Spleen (tissue), 11 donors: ENCODE data around the gene SCFD2. TPM values are rescaled to one million over a fixed set of nuclear protein-coding genes. Genes with fewer than 3 reads are reported as not detected.

Experiments used
- DNase-seq: peaks from one replicate; pipeline ENCODE4 v3.0.0-alpha.2; 2020
- H3K27ac ChIP-seq, 8 donors: fragments of 200-600 bp; sonication (generic) in 7 of 8; 1 replicate in 4 of 8; 2 replicates in 4 of 8; pipeline versions ENCODE4 v1.5.0 to v1.8.0; 2016 to 2021; ENCODE audit warnings: inconsistent platforms in 4 of 8, mild to moderate bottlenecking in 4 of 8, moderate library complexity in 1 of 8
- H3K27me3 ChIP-seq, 7 donors: fragments of 200-600 bp; sonication (generic) in 6 of 7; replicated peaks in 1 of 7; 1 replicate in 4 of 7; 2 replicates in 3 of 7; pipeline versions ENCODE4 v1.5.0 to v1.8.0; 2016 to 2021; ENCODE audit warnings: inconsistent platforms in 3 of 7, mild to moderate bottlenecking in 1 of 7
- H3K36me3 ChIP-seq, 6 donors: fragments of 200-600 bp; sonication (generic) in 5 of 6; 1 replicate in 4 of 6; 2 replicates in 2 of 6; pipeline versions ENCODE4 v1.5.0 to v1.8.0; 2016 to 2021; ENCODE audit warnings: inconsistent platforms in 2 of 6
- H3K4me1 ChIP-seq, 6 donors: fragments of 200-600 bp; sonication (generic) in 5 of 6; 1 replicate in 3 of 6; 2 replicates in 3 of 6; pipeline versions ENCODE4 v1.5.0 to v1.8.0; 2016 to 2021; ENCODE audit warnings: inconsistent platforms in 3 of 6
- H3K4me3 ChIP-seq, 8 donors: fragments of 200-600 bp; sonication (generic) in 7 of 8; 1 replicate in 4 of 8; 2 replicates in 4 of 8; pipeline versions ENCODE4 v1.5.0 to v1.8.0; 2016 to 2021; ENCODE audit warnings: inconsistent platforms in 4 of 8, mild to moderate bottlenecking in 4 of 8, moderate library complexity in 2 of 8
- H3K9me3 ChIP-seq, 8 donors: fragments of 200-600 bp; sonication (generic) in 7 of 8; 1 replicate in 4 of 8; 2 replicates in 4 of 8; pipeline versions ENCODE4 v1.5.0 to v1.8.0; 2016 to 2021; ENCODE audit warnings: inconsistent platforms in 4 of 8
- POLR2A ChIP-seq, 3 donors: fragments of 450-650 bp; IDR thresholded peaks; one replicate each; pipeline ENCODE4 v1.5.1; 2017; ENCODE audit warnings: antibody characterized with exemption in 3 of 3, mild to moderate bottlenecking in 1 of 3
- POLR2AphosphoS5 ChIP-seq, 3 donors: sonication (generic); formaldehyde crosslinking; IDR thresholded peaks; one replicate each; pipeline ENCODE4 v1.5.1; 2017; ENCODE audit warnings: antibody characterized with exemption in 3 of 3
- WGBS, 5 donors: extraction: QIAGEN DNeasy Blood & Tissue Kit in 3 of 5; methylation state at CpG; one replicate each; pipeline versions ENCODE4 v1.1.5 to v1.1.7; 2013 to 2018; 5-methylcytosine and 5-hydroxymethylcytosine counted together
- intact Hi-C: fragments of 100-400 bp; cut with DNase I; formaldehyde crosslinking; loops from one replicate; pipeline ENCODE4 v1.15.0; 2023; ENCODE audit warnings: low total_unique reads
- polyA plus RNA-seq, 3 donors: library from polyadenylated mRNA; stranded (reverse); fragments of 200-250 nt; gene quantifications; one replicate each; pipeline ENCODE4 v1.2.1, GENCODE V29; 2013
- total RNA-seq, 7 donors: library from RNA; depleted of rRNA in 3 of 7; stranded (reverse); fragments of >200 nt in 3 of 7; fragmentation: NEBNext Ultra II Directional in 4 of 7; extraction: Animal tissue kit (Norgen Biotek cat#: 25700) in 4 of 7; gene quantifications; one replicate each; pipeline versions ENCODE4 v1.1.0 to v1.2.1, GENCODE V29; 2016 to 2021
- TF ChIP-seq, protein P1 (sequence below), 11 experiments: fragments of 200-600 bp in 7 of 11; fragments of 450-650 bp in 4 of 11; sonication (generic) in 4 of 11; IDR thresholded peaks in 8 of 11; conservative IDR thresholded peaks in 3 of 11; 1 replicate in 7 of 11; 2 replicates in 4 of 11; pipeline versions ENCODE4 v1.4.0 to v1.8.0; 2016 to 2021; ENCODE audit warnings: antibody characterized with exemption in 11 of 11, inconsistent platforms in 4 of 11, mild to moderate bottlenecking in 1 of 11
- donor health status: healthy with polysubstance abuse.
- donor health status: DM: no; HTN: no; CAD: no; lungs with moderate emphysema.
- donor health status: DM: no; HTN: no; CAD: no.
- donor health status: Bipolar disorder and iron deficiency.
- donor health status: healthy.
- donor health status: DM: no; HTN: no; CAD: no.
- donor health status: DM: yes; HTN: yes; CAD: no.

Gene SCFD2
- total and polyA plus RNA-seq, 10 donors = 3.6 to 42.1 (median 21.1) TPM

DNA sequence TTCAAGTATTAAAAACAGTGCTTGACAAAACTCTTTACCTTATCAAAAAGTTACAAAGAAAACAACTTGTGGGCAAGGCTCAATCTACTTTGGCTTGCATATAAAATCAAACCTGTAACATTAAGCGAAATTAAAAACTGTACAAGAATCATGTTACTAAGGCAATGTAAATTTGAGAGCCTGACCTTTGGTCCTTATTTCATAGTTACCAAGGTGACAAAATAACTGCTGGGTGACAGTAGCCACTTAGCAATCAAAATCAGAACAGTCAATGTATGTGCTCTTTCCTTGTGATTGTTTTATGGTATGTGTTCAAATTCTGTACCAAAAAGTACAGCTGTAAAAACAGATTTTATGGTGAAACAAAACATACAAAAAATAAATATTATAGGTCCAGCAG is 299.7 kb downstream of the SCFD2 start:
- intact Hi-C loops = no loop called here
- TF ChIP-seq, protein P1, sequence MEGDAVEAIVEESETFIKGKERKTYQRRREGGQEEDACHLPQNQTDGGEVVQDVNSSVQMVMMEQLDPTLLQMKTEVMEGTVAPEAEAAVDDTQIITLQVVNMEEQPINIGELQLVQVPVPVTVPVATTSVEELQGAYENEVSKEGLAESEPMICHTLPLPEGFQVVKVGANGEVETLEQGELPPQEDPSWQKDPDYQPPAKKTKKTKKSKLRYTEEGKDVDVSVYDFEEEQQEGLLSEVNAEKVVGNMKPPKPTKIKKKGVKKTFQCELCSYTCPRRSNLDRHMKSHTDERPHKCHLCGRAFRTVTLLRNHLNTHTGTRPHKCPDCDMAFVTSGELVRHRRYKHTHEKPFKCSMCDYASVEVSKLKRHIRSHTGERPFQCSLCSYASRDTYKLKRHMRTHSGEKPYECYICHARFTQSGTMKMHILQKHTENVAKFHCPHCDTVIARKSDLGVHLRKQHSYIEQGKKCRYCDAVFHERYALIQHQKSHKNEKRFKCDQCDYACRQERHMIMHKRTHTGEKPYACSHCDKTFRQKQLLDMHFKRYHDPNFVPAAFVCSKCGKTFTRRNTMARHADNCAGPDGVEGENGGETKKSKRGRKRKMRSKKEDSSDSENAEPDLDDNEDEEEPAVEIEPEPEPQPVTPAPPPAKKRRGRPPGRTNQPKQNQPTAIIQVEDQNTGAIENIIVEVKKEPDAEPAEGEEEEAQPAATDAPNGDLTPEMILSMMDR (IDR thresholded peaks at IDR 0.05 in 8 of 11, conservative IDR thresholded peaks at IDR 0.05 in 3 of 11) = no peak
- TF ChIP-seq POLR2A (IDR thresholded peaks at IDR 0.05) = no peak
- TF ChIP-seq POLR2AphosphoS5 (IDR thresholded peaks at IDR 0.05) = no peak
- Histone ChIP-seq H3K4me1 (no peaks in the 10 kb centered on the region), H3K36me3 (peaks cover 0 to 9% (median 0%) of the 10 kb centered on the region in 6 donors), H3K27ac (no peak overlapping the region), H3K27me3 (no peaks in the 10 kb centered on the region), H3K4me3 (no peak overlapping the region), H3K9me3 (peaks cover 0 to 28% (median 21%) of the 10 kb centered on the region in 8 donors)
- WGBS, 5 donors = 90 to 98% (median 97%) methylated on average over 1 of the region's 1 CpG
- DNase-seq = no peak

DNA sequence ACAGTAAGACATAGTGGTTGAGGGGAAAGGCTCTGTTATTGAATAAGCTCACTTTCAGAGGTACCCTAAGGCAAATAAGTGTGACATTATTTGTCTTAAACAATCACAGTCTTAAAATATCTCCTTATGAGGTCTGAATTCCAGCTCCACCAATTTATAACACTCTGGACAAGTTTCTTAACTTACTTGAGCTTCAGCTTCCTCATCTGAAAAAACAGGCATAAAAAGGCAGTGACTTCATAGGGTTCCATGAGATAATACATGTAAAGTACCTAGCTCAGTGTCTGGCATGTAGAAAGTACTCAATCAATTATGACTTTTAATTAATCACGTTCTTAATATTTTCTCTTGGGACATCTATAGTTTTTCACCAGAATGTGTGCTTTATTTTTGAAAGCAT is 301.3 kb downstream of the SCFD2 start:
- no peak for DNase-seq
- Histone ChIP-seq H3K4me1 (no peaks in the 10 kb centered on the region), H3K27me3 (no peaks in the 10 kb centered on the region), H3K9me3 (peaks cover 0 to 28% (median 21%) of the 10 kb centered on the region in 8 donors), H3K27ac (no peak overlapping the region), H3K4me3 (no peak overlapping the region), H3K36me3 (peaks cover 0 to 10% (median 0%) of the 10 kb centered on the region in 6 donors)
- 0 to 95% (median 56%) methylated on average over 1 of the region's 1 CpG for WGBS, 5 donors
- TF ChIP-seq POLR2AphosphoS5 (IDR thresholded peaks at IDR 0.05) (no peak), POLR2A (IDR thresholded peaks at IDR 0.05) (no peak)
- TF ChIP-seq, protein P1 (IDR thresholded peaks at IDR 0.05 in 8 of 11, conservative IDR thresholded peaks at IDR 0.05 in 3 of 11) = no peak
- intact Hi-C loops = no loop called here

DNA sequence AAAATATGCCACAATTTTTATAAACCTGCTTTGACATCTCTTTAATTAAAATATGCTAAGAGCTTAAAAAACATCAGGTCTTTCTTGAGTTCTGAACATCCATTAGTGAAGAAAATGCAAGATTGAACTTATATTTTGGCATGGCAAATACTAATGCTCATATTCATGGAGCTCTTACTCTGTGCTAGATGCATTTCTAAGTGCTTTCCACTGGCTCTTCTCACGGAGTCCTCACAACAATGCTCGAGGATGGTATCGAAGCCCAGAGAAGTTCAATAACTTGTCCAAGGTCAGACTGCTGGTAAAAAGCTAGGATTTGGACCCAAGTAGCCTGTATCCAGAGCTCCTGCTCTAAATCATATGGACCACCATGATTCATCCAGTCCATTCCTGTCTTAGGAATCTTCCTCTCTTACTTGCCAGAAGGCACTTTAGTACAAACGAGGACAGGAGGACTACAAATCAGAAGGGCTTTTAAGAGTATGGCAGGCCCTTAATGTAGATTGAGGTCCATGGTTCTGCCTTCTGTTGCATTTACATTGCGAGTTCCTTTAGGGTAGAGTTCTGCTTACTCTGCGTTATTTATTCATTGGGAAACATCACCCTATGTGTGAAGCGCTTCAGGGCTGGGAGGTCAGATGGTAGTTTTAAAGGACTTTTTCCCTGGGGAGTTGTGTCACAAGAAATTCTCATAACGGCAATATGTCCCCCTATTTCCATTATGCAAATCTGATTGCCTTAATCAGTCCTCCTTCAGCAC is 304.6 kb downstream of the SCFD2 start:
- no peak for TF ChIP-seq POLR2A (IDR thresholded peaks at IDR 0.05)
- TF ChIP-seq POLR2AphosphoS5 (IDR thresholded peaks at IDR 0.05) = no peak
- TF ChIP-seq, protein P1 (IDR thresholded peaks at IDR 0.05 in 8 of 11, conservative IDR thresholded peaks at IDR 0.05 in 3 of 11) = no peak
- Histone ChIP-seq H3K4me3 (no peak overlapping the region), H3K36me3 (peaks cover 0 to 5% (median 0%) of the 10 kb centered on the region in 6 donors), H3K4me1 (no peaks in the 10 kb centered on the region), H3K27ac (no peak overlapping the region), H3K27me3 (no peaks in the 10 kb centered on the region), H3K9me3 (peaks cover 0 to 7% (median 0%) of the 10 kb centered on the region in 8 donors)
- DNase-seq = no peak
- intact Hi-C loops = no loop called here
- WGBS, 5 donors = 94 to 98% (median 96%) methylated on average over 8 of the region's 8 CpGs

DNA sequence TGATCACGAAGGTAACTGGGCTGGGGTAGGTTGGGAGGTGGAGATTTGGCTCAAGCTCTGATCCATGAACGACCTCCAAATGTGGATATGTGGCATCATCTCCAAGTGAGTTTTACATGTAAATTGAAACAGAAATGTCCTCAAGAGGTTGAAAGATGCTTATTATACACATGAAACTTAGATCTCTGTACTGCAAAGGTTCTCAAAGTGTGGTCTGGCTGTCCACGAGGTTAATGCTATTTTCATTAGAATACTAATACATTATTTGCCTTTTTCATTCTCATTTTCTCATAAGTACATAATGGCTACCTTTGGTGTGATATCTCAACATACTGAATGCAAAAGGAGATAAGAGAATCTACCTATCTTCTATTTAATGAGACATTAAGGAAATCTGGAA is 305.6 kb downstream of the SCFD2 start:
- TF ChIP-seq POLR2A (IDR thresholded peaks at IDR 0.05) = no peak
- TF ChIP-seq, protein P1 (IDR thresholded peaks at IDR 0.05 in 8 of 11, conservative IDR thresholded peaks at IDR 0.05 in 3 of 11) = no peak
- no peak for TF ChIP-seq POLR2AphosphoS5 (IDR thresholded peaks at IDR 0.05)
- Histone ChIP-seq H3K4me3 (no peak overlapping the region), H3K36me3 (peaks cover 0 to 5% (median 0%) of the 10 kb centered on the region in 6 donors), H3K27me3 (no peaks in the 10 kb centered on the region), H3K9me3 (peaks cover 0 to 7% (median 0%) of the 10 kb centered on the region in 8 donors), H3K4me1 (no peaks in the 10 kb centered on the region), H3K27ac (no peak overlapping the region)
- DNase-seq = no peak
- intact Hi-C loops = no loop called here
- WGBS, 5 donors = 72 to 91% (median 78%) methylated on average over 3 of the region's 3 CpGs
